HG03439 (cell line): Measurements from ENCODE around the gene CLIC5.

Source experiments
- ATAC-seq: cut with Tn5 transposase; IDR thresholded peaks from one replicate; pipeline ENCODE4 v1.9.1; 2021; ENCODE audit warnings: mild to moderate bottlenecking, moderate library complexity; ENCODE audit not compliant: unreplicated experiment

The CLIC5 gene

GRCh38 chr6:45851034-45851400, 164.6 kb downstream of the CLIC5 start:
- no peak for ATAC-seq

- no peak for ATAC-seq
Measured at GRCh38 chr6:45850378-45851033, 165.2 kb downstream of the CLIC5 start.

- ATAC-seq = no peak
Measured at GRCh38 chr6:45845567-45845966, 170.1 kb downstream of the CLIC5 start.

DNA sequence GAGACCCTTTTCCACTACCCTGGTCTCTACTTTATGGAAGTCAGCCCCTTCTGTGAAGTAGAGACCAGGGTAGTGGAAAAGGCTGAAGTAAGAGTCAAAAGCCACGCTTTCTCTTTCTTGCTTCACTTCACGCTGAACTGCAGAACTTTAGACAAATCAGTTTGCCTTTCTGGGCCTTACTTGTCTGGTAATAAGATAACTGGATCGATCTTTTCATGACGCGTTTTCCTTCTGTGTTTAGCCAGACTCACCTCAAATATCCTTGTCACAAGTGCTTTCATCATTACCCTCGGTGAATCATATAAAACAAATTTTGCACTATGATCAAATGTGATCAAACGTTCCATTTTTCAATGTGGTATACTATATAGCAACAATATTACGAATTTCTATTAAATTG, 170.7 kb downstream of the CLIC5 start:
- ATAC-seq = no peak

GRCh38 chr6:45843848-45844521, 171.7 kb downstream of the CLIC5 start:
- ATAC-seq = no peak

GRCh38 chr6:45841062-45841461, 174.6 kb downstream of the CLIC5 start:
- no peak for ATAC-seq

DNA sequence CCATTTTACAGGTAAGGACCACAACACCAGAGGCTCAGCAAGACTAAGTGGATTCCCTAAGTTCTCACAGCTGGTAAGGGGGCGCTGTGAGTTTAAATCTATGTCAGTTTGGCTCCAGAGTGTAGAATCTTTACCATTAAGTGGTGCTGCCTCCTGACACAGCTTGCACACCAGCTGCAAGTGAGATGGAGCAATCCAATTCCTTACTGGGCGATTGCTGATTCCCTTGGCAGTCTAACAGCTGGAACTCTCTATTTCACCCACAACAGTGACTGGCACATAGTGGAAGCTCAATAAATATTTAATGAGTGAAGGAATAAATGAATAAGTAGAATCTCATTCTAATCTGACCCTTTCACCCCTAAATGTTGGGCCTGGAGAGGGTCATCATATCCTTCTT, 176.7 kb downstream of the CLIC5 start:
- ATAC-seq = no peak

- no peak for ATAC-seq
Measured at GRCh38 chr6:45838451-45838850, 177.2 kb downstream of the CLIC5 start.

GRCh38 chr6:45837541-45838200, 178.0 kb downstream of the CLIC5 start:
- no peak for ATAC-seq

- ATAC-seq = no peak
Measured at GRCh38 chr6:45836984-45837383, 178.7 kb downstream of the CLIC5 start.

DNA sequence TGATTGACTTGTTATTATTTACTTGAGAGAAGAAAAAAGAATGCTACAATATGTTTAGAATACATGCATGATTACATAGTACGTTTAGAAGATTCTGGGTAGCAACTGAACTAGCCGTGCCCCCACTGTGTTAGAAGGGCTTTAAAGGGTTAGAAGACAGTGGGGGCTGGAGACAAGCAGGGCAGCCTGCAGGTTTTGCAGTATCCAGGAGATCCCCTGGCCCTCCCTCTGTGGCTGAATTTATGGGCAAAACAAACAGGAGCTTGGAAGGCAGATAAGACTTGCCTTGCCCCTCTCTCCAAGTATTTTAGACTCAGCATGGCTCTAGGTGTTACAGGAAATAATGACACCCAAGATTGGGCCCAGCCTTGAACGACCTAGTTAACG, 179.2 kb downstream of the CLIC5 start:
- ATAC-seq = no peak

GRCh38 chr6:45835721-45836437, 179.8 kb downstream of the CLIC5 start:
- no peak for ATAC-seq

DNA sequence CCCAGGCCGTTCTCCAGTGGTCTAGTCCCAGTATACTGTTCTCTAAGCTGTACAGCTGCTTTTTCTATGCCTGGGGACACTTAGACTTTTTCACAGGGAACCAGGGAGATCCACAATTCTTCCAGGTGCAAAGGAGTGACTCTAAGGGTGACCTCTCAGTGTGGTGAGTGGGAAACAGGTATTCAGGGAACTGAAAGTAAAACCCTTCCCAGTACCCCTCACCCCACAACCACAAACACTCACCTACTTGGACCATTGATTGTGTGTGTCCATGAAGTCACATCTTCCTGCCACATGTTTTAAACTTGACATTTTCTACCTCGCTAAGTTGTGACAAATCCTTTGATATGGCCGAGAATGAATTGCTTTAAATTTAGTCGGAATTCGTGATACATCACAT, 183.6 kb downstream of the CLIC5 start:
- no peak for ATAC-seq
